Pulmonary artery endothelial cell (primary cell): ENCODE results near the gene TBC1D3E. TPM values are rescaled to one million over a fixed set of nuclear protein-coding genes. Genes with fewer than 3 reads are reported as not detected.
"Not testable (repeated sequence)": the region's sequence is repeated elsewhere in the genome, so short reads cannot be mapped to it uniquely, and the experiment has no call there.

Experiments used
- DNase-seq: peaks from one replicate; pipeline ENCODE4 v3.0.0-alpha.2; 2011; ENCODE audit warnings: low read depth, low spot score
- total RNA-seq: library from RNA; depleted of rRNA; stranded (reverse); fragments of >200 nt; gene quantifications from 2 replicates; pipeline ENCODE4 v1.2.3, GENCODE V29; 2014

TBC1D3E gene
- total RNA-seq = not detected in 2 replicates

DNA sequence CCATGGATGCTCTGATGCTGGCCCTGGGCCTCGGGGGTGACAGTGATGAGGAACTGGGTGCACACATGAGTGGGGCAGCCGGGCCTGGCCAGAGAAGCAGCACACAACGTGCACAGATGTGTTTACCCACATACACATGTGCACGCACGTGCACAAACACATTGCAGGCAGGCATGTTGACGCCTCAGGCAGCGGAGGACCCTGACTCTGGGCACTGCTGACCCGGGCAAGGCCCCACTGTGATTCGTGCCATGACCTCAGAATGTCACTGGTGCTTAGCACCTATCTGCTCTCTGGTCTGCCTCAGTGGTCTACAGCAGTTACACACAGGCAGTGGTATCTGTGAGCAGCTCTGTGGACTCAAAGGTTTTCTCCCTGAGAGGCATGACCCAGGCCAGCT lies at the start of gene TBC1D3E:
Gene TBC1D3E, plus strand, starts transcription at position 301 of the 400 bp plus-strand sequence. CDS start 1,545 bp downstream, outside the sequence.
- not testable (repeated sequence) for DNase-seq

- DNase-seq = not testable (repeated sequence)
Measured at GRCh38 chr17:38087344-38087743, 40.4 kb upstream of the TBC1D3E start.

- not testable (repeated sequence) for DNase-seq
Measured at GRCh38 chr17:38088120-38088519, 39.6 kb upstream of the TBC1D3E start.

- not testable (repeated sequence) for DNase-seq
Measured at GRCh38 chr17:38094059-38094694, 33.6 kb upstream of the TBC1D3E start.

- DNase-seq = not testable (repeated sequence)
Measured at GRCh38 chr17:38099262-38099661, 28.5 kb upstream of the TBC1D3E start.

DNA sequence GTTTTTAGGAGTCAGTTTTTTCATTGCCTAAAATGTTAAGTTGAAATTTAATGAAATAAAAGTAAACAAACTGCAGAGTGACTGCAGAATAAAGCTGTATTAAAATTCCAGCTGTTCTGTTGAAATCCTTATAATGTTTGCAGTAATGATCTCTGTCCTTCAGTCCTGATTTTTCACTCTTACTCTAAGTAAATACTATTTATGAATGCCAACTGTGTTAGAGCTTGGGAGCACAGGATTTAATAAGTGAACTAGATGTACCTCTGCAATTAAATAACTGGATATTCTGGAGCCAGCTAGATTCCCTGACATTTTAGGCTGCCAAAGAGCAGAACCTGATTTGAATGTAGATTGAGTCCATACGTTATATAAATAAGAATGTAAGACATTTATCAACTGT lies 7.9 kb upstream of the TBC1D3E start:
- not testable (repeated sequence) for DNase-seq

DNA sequence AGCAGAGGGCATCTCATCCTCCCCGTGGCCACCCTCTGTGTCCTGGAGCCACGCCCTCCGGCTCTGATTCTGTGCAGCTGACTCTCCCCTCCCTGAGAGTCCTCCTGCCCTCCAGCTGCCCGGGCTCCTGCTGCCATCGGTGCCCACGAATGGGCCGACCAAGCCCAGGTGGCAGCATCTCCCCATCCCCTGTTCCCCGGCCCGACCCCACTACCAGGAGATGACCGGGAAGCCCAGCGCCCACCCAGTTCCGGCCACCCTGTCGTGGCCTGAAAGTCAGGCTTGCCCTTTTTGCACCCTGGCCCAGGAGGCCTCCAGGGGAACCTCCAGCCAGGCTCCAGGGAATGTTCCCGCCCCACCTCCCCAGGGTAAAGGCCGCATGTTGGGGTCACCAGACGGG lies 7.1 kb downstream of the TBC1D3E start:
- DNase-seq = not testable (repeated sequence)

Other genes starting within 250 kb of the TBC1D3E start
- not detected in 2 replicates for gene TBC1D3K, start 203.5 kb upstream of the TBC1D3E start, total RNA-seq
- gene TBC1D3L, start 138.9 kb upstream of the TBC1D3E start, total RNA-seq = 1.0 and 1.2 TPM in 2 replicates
- gene TBC1D3D, start 124.0 kb upstream of the TBC1D3E start, total RNA-seq = 0.32 TPM in 1 of 2 replicates, not detected in the other
- gene TBC1D3C, start 59.3 kb upstream of the TBC1D3E start, total RNA-seq = 0.39 TPM in 1 of 2 replicates, not detected in the other
- gene TBC1D3, start 64.6 kb downstream of the TBC1D3E start, total RNA-seq = not detected in 2 replicates
- 40.2 and 42.1 TPM in 2 replicates for gene MRPL45, start 169.2 kb downstream of the TBC1D3E start, total RNA-seq
- not detected in 2 replicates for gene GPR179, start 216.0 kb downstream of the TBC1D3E start, total RNA-seq
- 8.2 and 10.0 TPM in 2 replicates for gene SOCS7, start 223.9 kb downstream of the TBC1D3E start, total RNA-seq